ENCODE results near the gene CCDC149.

CCDC149 gene

DNA sequence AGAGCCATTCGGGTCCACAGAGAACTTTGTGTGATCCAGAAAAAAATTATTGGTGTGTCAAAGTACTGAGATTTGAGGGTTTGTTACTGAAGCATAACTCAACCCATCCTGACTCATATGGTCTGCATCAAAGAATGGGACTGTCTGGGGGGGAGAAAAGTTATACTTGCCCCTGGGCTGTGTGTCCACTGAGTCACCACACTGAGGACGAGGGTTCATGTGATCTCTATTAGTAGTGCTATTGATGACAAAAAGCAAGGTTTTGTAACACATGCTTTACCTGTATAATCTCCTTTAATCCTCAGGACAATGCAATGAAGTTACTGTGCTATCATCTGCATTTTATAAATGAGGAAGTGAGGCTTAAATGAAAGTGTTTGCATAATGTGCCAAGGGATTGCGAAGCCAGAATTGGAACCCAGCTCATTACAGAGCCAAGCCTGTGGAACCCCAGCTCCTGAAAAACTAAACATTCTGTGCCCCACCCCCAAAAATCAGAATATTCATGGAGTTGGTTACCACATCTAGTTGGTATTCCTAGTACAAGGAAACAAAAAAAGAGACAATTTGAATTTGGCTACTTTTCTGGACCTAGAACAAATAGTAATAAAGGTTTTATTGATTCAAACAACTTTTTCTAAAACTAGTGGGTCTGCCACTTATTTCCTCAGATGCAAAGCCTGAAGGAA, 31.2 kb downstream of the CCDC149 start:
- in situ Hi-C loops (cut with HindIII; ENCODE audit: low sequenced_read_pairs): no loop called here

DNA sequence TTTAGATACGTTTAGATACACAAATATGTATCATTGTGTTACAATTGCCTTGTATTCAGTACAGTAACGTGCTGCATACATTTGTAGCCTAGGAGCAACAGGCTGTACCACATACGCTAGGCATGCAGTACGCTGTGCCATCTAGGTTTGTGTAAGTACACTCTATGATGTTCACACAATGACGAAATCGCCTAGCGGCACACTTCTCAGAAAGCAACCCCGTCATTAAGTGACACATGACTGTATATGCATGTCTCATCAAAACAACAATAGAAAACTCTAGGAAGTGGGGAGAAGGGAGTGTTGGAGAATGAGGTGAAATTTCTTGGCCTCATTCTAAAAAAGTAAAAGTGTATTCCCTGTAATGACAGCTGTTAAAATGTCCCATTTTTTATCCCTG, 32.7 kb downstream of the CCDC149 start:
- in situ Hi-C loops (cut with HindIII; ENCODE audit: low sequenced_read_pairs): no loop called here

DNA sequence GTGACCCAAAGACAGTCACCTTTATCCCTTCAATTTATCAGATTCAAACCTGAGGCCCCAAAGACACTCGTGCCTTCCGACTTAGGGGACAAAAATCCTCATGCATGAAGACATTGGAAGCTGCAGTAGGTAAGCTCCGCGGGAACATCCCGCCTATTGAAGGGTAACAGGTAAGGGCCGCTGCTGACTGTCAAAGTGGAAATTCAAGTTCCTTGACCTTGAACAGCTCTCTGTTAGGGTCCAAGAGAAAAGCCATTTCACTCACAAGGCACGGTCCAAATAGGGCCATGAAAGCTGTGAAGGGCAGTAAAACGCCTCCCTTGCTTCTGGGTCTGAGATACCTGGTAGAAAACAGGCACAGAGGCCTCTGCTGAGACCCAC, 34.2 kb downstream of the CCDC149 start:
- in situ Hi-C loops (cut with HindIII; ENCODE audit: low sequenced_read_pairs): no loop called here

DNA sequence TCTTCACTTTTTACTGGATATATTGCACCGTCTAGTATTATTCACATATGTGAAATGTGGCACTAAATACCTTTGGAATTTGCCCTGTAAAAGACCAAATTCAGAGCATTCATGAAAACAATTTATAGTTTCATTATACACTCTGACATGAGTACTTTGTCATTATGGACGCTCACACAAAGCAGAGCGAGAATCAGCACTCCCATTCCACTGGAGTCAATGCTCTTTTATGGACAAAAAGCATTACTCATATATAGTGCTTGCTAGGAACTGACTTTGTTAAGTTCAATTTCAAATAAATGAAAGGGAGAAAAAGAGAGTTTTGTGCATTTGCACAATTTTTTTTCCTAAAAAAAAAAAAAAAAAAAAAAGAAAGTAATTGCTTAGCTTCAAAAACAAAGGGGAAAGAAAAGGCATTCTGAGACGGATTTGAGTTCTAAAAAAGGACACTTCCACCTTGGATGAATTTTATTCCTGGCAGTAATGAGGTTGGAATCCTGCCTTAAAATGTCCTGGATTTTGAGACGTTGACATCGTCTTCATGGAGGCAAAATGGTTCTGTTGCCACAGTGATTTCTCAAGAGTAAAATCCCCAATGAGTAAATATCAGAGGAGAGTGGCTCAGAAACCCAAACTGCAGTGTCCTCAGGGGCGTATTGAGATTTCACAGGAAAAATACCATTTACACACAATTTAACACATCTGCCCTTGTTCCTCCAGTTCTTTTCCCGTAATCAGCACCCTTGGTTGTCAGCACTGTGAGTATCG, 34.8 kb downstream of the CCDC149 start:
- in situ Hi-C loops (cut with HindIII; ENCODE audit: low sequenced_read_pairs): no loop called here

DNA sequence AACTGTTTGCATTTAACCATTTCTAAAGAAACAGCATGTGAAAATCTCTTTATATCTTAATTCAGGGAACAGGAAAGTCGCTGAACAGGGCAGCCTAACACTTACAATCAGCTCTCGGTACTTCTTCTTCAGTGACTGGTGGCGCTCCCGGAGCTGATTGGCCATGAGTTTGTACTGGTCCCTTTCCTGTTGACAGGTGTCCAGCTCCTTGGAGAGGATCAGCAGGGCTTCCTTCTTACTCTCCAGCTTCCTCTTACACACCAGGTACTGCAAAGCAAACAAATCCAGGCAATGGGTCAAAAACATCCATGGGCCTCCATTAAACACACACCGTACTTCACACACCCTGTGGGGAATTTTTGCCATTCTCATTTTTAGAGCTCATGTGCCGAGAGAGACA, 36.4 kb downstream of the CCDC149 start:
- in situ Hi-C loops (cut with HindIII; ENCODE audit: low sequenced_read_pairs): no loop called here

DNA sequence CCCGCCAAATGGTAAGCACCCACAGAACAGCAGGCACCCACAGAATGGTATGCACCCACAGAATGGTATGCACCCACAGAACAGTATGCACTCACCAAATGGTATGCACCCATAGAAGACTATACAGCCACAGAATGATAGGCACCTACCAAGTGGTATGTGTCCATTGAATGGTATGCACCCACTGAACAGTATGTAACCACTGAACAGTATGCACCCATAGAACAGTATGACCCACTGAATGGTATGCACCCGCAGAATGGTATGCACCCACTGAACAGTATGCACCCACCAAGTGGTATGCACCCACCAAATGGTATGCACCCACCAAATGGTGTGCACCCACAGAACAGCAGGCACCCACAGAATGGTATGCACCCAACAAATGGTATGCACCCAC, 40.1 kb downstream of the CCDC149 start:
- in situ Hi-C loops (cut with HindIII; ENCODE audit: low sequenced_read_pairs): no loop called here

DNA sequence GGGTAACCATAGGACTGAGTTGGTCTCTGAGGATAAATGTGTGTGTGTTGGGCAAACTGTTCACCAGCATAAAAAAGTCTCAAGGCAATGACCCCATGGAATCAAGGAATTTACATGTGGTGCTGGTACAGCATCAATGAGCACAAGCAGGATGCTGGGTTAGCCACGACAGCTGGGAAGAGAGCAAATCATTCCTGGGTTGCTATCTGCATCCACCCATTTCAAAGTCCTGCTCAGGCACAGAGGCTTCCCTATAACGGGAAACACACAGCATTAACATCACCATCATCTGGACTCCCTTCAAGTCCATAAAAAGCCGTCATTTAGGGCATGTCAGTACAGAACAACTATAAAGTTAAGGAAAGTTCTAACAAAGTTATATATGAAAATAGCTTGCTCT, 41.6 kb downstream of the CCDC149 start:
- in situ Hi-C loops (cut with HindIII; ENCODE audit: low sequenced_read_pairs): no loop called here

DNA sequence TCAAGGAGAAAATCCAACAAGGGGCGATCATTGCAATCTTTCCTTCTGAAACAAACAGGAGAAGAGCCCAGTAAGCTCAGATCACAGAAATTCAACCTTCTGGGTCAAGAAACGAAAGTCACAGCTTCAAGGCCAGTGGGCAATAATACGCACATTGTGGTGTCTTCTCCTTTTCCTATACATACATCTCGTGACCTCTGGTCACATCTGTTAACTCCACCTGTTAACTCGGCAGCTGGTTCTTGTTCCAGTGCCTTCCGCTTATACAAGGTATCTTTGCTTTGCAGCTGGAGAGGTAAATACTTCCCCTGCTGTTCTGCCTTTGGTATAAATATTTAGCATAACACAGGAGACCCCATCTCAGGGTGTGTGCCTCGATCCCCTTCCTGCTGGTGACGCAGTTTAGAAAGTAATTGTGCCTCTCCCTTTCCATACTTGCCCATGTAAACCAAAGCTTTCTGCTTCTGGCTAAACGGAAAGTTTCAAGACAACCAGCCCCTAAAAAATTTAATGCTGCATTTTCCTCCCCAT, 45.0 kb downstream of the CCDC149 start:
- in situ Hi-C loops (cut with HindIII; ENCODE audit: low sequenced_read_pairs): no loop called here

DNA sequence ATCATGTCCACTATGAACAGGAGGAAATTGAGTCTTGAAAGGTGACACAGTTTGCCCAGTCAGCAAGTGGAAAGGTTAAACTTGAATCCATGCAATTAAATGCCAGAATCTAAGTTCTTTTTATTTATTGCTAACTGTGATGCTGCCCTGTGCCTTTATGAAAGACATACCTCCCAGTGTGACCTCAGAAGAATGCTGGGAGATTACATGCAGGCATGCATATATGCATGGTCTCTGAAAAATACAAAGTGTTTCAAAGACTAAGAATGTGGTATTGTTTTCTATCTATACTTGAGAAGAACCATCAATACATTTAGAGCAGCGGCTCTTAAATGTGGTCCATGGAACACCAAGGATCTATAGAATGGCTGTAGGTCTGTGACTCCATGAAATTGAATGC, 45.6 kb downstream of the CCDC149 start:
- in situ Hi-C loops (cut with HindIII; ENCODE audit: low sequenced_read_pairs): no loop called here

DNA sequence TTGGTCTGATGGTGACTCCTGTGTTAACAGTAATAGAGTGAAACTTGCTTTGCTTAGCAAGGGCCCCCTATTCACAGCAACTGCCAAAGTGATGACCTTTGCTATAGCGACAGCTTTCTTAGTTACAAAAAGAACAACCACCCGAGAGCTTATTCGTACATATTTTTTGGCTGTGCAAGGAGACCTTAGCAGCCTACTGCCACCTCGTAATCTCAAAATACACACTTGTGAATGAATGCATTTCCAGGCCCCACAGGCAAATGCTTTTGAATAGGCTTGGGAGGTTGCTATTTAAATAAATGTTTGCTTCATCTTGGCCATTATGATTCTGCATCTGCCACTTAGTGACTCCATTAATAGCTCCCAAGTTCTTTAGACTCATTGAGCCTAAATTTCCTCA, 47.4 kb downstream of the CCDC149 start:
- in situ Hi-C loops (cut with HindIII; ENCODE audit: low sequenced_read_pairs): no loop called here

DNA sequence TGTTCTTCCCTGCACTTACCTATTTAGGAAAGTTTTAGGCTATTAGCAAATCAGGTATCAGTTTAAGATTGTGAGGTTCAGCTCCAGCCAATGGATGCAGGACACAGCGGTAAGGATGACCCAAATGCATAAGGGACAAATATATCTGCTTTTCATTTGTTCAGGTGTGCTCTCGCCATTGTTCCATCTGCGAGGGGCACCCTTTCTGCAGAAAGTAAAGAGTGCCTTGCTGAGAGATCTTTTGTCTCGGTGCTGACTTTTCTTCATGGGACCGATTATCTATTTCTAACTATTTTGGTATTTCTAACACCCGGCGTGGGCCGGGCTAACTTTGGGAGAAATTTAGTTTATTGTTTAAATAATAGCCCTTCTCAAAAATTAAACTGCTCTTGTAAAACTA, 49.0 kb downstream of the CCDC149 start:
- in situ Hi-C loops (cut with HindIII; ENCODE audit: low sequenced_read_pairs): no loop called here

DNA sequence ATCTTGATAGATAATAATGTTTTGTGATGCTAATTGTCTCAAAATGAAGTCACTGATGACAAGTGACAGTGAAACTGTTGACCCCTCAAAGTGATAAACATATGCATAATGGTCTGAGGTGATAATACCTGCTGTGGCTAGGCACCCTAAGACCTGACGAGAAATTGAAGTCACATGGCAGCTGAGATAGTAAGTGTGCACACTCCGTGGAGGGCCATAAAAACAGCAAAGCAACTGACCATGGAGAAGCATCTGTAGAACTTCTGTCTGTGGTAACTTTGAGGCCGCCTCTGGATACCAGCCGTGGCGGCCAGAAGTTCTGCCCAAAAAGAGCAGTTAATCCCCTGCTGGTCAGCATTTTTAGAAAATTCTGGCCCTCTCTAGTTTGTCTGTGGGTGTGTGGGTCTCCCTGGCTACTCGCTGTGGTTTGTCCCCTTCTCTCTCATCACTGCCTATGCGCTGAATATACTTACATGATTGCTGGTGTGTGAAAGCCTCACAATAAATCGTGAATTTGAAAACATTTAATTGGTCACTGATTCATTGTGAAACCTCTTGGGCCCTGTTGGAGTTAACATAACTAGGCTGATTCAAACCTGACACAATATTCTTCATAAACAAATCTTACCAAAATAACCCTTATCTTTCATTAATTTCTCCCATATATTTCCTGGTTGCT, 50.6 kb downstream of the CCDC149 start:
- in situ Hi-C loops (cut with HindIII; ENCODE audit: low sequenced_read_pairs): no loop called here

DNA sequence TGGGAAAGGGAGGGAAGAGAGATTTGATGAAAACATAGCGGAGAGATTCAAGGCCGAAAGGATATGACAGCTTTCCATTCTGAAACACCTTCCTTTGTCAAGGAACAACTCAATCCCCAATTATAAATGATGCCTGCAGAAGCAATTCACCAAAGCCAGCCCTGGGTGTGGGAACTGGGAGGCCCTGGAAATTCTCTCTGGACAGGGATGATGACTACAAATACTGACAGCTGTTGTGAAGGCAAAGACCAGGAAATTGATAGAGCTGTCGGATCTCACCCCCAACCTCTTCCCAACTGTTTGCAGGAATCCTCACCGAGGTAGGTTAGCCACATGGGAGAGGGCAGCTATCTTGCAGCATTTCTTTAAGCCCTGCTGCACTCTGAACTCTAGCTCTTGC, 54.3 kb downstream of the CCDC149 start:
- in situ Hi-C loops (cut with HindIII; ENCODE audit: low sequenced_read_pairs): no loop called here

DNA sequence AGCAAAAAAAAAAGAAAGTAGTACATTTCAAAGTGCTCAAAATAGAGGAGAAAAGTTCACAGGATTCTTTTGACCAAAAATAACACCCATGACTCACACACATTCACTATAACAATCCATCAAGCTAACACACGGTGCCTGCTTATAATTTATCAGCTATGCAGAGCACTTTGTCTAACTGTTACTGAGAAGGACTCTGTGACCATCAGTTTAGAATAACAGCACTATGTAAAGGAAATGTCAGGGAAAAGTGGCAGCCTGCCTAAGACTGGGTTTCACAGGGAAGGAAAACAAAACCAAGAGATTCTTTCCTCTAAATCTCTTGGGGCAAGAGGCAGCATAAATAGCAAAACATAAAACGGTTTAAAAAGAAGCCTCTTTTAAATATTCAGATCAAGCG, 54.8 kb downstream of the CCDC149 start:
- in situ Hi-C loops (cut with HindIII; ENCODE audit: low sequenced_read_pairs): no loop called here

DNA sequence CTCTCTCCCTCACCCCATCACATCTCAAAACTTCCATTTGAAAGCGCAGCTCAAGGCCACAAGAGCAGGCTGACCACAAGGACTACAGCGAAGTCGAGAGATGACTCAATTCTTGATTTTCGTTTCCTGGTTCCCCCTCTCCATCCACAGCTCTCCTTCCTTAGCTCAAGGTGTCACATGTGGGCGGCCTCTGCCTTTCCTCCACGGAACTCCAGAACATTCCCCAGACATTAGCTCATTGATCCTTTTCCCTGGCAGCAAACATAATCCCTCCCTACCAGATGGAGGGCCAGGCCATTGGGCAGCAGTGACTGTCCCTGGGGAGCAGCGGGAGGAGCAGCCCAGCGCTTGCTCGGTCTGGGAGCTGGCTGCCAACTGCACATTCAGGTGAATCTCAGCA, 56.3 kb downstream of the CCDC149 start:
- in situ Hi-C loops (cut with HindIII; ENCODE audit: low sequenced_read_pairs): no loop called here

DNA sequence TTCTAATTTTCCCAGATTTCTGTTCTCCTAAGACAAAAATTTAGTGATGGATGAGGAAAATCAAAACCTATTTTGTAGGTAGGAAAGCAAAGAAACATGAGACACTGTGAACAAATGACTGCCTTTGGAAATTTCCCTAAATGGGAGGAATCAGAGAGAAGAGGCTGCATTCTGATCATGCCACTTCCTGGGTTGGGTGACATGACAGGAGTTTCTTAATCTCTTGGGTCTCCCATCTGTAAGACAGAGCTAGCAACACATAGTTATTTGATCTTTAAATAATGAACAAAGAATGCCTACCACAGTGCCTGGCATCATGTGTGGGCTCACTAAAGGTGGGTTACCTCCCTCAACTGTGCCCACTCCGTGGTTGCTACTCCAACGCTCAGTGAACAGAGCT, 57.1 kb downstream of the CCDC149 start:
- in situ Hi-C loops (cut with HindIII; ENCODE audit: low sequenced_read_pairs): no loop called here

DNA sequence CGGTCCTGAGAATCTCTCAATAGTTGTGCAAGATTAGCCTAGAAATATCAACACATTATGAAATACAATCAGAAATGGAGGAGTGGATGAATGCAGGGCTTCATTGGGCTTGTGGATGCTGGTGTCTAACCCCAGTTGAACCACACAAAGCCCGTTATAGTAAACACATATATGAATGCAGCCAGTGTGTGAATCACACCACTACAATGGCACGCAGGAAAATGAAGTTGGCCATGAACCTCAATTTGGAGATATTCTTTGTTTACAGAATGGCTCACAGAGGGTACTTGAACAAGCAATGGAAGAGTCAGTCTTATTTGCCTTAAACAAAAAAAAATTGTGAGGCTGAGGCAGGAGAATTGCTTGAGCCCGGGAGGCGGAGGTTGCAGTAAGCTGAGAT, 59.7 kb downstream of the CCDC149 start:
- in situ Hi-C loops (cut with HindIII; ENCODE audit: low sequenced_read_pairs): no loop called here

DNA sequence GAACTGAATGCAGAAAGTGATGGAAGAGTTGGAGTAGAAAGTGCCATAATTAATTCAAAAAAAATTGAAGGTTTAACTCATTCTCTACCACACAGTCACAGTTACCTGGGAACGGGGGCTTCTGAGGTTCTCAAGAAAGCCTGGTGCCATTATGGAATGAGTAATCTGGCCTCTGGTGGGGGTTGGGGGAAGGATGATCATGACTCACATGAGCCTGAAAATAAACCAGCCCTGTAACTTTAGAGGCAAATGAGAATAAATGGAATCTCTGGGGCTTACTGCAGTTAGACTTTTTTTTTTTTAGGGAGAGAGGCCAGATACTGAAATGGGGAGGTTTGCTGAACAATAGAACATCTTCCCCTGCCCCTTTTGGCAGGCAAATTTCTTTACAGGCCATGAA, 62.2 kb downstream of the CCDC149 start:
- in situ Hi-C loops (cut with HindIII; ENCODE audit: low sequenced_read_pairs): no loop called here

DNA sequence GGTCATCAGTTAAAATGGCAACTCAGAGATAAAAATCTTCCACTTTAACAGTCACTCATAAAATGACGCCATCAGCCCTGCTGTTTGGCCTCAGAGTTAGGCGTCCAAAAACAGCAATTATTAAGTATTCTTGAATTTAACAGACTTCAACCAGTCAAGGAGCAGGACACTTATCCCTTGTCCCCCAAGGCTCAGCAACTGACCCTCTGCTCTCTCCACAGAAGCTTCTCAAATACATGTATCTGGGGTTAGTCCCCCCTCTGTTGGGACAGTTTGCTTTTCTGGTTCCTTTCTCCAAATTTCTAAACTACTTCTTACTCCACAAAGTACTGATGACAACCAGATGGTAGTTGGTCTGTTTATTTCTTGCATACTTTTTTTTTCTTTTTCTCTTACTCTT, 63.1 kb downstream of the CCDC149 start:
- in situ Hi-C loops (cut with HindIII; ENCODE audit: low sequenced_read_pairs): no loop called here

DNA sequence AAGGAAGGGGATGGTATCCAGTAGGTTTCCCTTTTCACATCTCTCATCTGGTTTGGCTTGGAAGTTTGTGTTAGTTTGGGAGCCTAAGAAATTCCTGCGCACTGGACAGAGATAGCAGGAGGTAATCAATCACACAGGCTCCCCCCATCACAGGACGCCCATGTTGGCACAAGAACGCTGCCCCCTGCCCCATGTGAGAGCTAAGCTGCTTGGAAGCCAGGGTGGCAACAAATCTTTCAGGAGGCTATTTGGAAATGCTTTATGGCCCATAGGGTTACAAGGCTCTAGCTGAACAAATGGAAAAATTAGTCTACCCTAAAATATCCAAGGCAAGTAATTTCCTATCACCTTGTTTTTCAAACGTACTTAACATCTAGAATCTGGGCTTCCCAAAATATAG, 63.5 kb downstream of the CCDC149 start:
- in situ Hi-C loops (cut with HindIII; ENCODE audit: low sequenced_read_pairs): no loop called here

DNA sequence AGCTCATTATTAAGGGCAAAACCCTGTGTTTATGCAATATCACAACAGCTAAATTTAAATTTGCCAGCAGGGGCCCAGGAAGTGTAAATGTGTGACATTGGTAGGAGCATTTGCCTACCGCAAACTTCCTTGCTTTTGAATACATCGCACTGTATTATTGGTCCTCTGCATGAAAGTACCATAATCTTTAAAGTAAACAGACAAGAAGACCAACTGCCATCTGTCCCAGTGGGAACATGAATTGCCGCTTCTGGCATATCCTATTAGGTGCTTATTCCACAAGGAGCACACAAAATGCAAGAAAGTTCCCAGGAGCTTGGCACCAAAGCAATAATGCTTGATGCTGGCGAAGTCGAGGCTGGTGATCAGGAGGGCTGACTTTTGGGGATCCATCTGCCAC, 66.1 kb downstream of the CCDC149 start:
- in situ Hi-C loops (cut with HindIII; ENCODE audit: low sequenced_read_pairs): no loop called here

DNA sequence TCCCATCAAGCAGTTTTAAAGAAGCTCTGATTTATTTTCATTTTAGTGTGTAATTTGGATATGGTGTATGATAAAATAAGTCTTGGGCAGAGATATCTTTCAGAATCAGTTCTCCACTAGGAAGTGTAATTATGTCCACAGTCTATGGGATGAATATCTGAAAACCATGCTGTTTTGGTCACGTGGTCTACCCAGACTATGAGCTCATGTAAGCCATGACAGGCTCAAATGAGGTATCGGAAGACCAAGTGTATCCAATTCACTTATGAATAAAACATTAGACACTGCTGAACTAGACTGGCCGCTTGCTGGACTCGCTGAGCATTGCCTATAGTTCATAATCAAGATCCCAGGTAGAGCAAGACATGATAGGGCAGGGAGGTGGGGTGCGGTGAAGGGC, 66.9 kb downstream of the CCDC149 start:
- in situ Hi-C loops (cut with HindIII; ENCODE audit: low sequenced_read_pairs): no loop called here

Data from DLD1 (cell line).